HCT116 (cell line): ENCODE data around the gene FFAR3.

ENCODE experiments used
- CTCF ChIP-seq, 3 experiments: fragments of 200-600 bp in 1 of 3; sonication (generic) in 1 of 3; IDR thresholded peaks in 2 of 3; conservative IDR thresholded peaks in 1 of 3; 2 replicates each; pipeline ENCODE4 v1.5.1; 2012 to 2017; ENCODE audit warnings: low read depth in 2 of 3, low read length in 2 of 3, antibody characterized with exemption in 1 of 3, borderline replicate concordance in 1 of 3, control low read depth in 1 of 3, mild to moderate bottlenecking in 1 of 3, mixed read lengths in 1 of 3, mixed run types in 1 of 3, moderate library complexity in 1 of 3; ENCODE audit not compliant: insufficient read depth in 1 of 3
- EZH2 ChIP-seq: fragments of 200-600 bp; sonication (generic); IDR thresholded peaks from 2 replicates; pipeline ENCODE4 v1.6.1; 2017; ENCODE audit warnings: antibody characterized with exemption, mixed run types
- FOSL1 ChIP-seq: IDR thresholded peaks from 2 replicates; pipeline ENCODE4 v1.6.1; 2012; ENCODE audit warnings: low read depth
- POLR2A ChIP-seq: IDR thresholded peaks from 2 replicates; pipeline ENCODE4 v1.7.0; 2011; ENCODE audit warnings: borderline replicate concordance; ENCODE audit not compliant: insufficient read depth, insufficient read length; ENCODE audit errors: extremely low read depth
- POLR2AphosphoS5 ChIP-seq: IDR thresholded peaks from 2 replicates; pipeline ENCODE4 v1.6.1; 2011; ENCODE audit warnings: mild to moderate bottlenecking, low read depth, low read length, moderate library complexity
- RAD21 ChIP-seq: IDR thresholded peaks from 2 replicates; pipeline ENCODE4 v1.6.1; 2012; ENCODE audit warnings: low read depth, mild to moderate bottlenecking
- TCF7L2 ChIP-seq: IDR thresholded peaks from 2 replicates; pipeline ENCODE4 v1.7.0; 2011; ENCODE audit warnings: borderline replicate concordance, inconsistent platforms; ENCODE audit not compliant: insufficient read depth, insufficient read length; ENCODE audit errors: extremely low read depth
- YY1 ChIP-seq: IDR thresholded peaks from 2 replicates; pipeline ENCODE4 v1.6.1; 2011; ENCODE audit warnings: low read length, low read depth, moderate library complexity, mild to moderate bottlenecking; ENCODE audit not compliant: insufficient replicate concordance; ENCODE audit errors: extremely low read depth
- ZFX ChIP-seq: fragments of 450-650 bp; IDR thresholded peaks from 2 replicates; pipeline ENCODE4 v1.6.1; 2017
- ZNF274 ChIP-seq: fragments of 200-500 bp; sonication (Bioruptor generic); IDR thresholded peaks from 2 replicates; pipeline ENCODE4 v1.6.1; 2014; ENCODE audit warnings: mild to moderate bottlenecking, low read depth, low read length, inconsistent platforms

- TF ChIP-seq ZNF274 (no peak), POLR2A (no peak), CTCF (IDR thresholded peaks at IDR 0.05 in 2 of 3, conservative IDR thresholded peaks at IDR 0.05 in 1 of 3; ENCODE audit: borderline replicate concordance in 1 of 3, insufficient read depth in 1 of 3, low read depth in 2 of 3, low read length in 2 of 3) (no peak), YY1 (no peak), TCF7L2 (no peak), RAD21 (no peak), ZFX (no peak), POLR2AphosphoS5 (no peak), EZH2 (no peak), FOSL1 (no peak)
These were observed 44.7 kb upstream of the FFAR3 start for GRCh38 chr19:35313587-35313986.
